ENCODE measurements around the gene GABRE.
"Not testable (repeated sequence)": the region's sequence is repeated elsewhere in the genome, so short reads cannot be mapped to it uniquely, and the experiment has no call there.

GABRE gene

GRCh38 chrX:151962034-151962433 is 12.4 kb downstream of the GABRE start:
- DNase-seq, result no peak

- no peak for DNase-seq
These were observed 16.4 kb downstream of the GABRE start for GRCh38 chrX:151958101-151958500.

GRCh38 chrX:151954730-151955129 is 19.7 kb downstream of the GABRE start:
- no peak for DNase-seq

GRCh38 chrX:151938172-151938571 is 36.3 kb downstream of the GABRE start:
- no peak for DNase-seq

- no peak for DNase-seq
These were observed 39.1 kb downstream of the GABRE start for GRCh38 chrX:151935358-151935757.

- DNase-seq, result no peak
These were observed 45.4 kb downstream of the GABRE start for GRCh38 chrX:151929126-151929525.

GRCh38 chrX:151923648-151924047 is 50.8 kb downstream of the GABRE start:
- no peak for DNase-seq

GRCh38 chrX:151922692-151923091 is 51.8 kb downstream of the GABRE start:
- DNase-seq, result no peak

GRCh38 chrX:151921866-151922265 is 52.6 kb downstream of the GABRE start:
- DNase-seq, result no peak

GRCh38 chrX:151921292-151921691 is 53.2 kb downstream of the GABRE start:
- DNase-seq, result no peak

- no peak for DNase-seq
These were observed 53.9 kb downstream of the GABRE start for GRCh38 chrX:151920530-151920929.

- no peak for DNase-seq
These were observed 54.4 kb downstream of the GABRE start for GRCh38 chrX:151920101-151920500.

- no peak for DNase-seq
These were observed 54.9 kb downstream of the GABRE start for GRCh38 chrX:151919610-151920009.

GRCh38 chrX:151918736-151919135 is 55.7 kb downstream of the GABRE start:
- not testable (repeated sequence) for DNase-seq

GRCh38 chrX:151912780-151913179 is 61.7 kb downstream of the GABRE start, which contains the start of gene MAGEA4:
MAGEA4 (plus strand) TSS chrX:151912889; CDS start chrX:151923665, 10,776 bp downstream.
- DNase-seq, result no peak

- no peak for DNase-seq
These were observed 62.3 kb downstream of the GABRE start for GRCh38 chrX:151912221-151912620.

- no peak for DNase-seq
These were observed 69.5 kb downstream of the GABRE start for GRCh38 chrX:151904989-151905388.
